ENCODE results near the gene TNFRSF21.
"Not testable (repeated sequence)": the region's sequence is repeated elsewhere in the genome, so short reads cannot be mapped to it uniquely, and the experiment has no call there.

TNFRSF21 gene

DNA sequence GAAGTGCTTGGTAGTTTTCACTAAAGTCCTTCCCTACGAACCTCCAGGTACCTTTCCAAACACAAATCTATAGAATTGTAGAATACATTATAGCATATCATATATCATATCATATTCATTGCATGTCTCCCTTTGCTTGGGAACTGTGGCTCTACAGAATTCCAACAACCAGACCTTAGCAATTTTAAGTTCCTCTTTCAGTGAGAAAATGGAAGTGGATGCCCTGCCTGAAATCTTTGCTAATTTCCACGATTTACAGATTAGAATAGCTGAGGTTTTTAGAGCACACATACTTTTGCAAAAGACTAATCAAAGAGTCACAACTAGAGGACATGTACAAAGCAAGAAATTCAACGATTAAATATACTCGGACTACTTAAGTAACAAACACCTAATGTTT lies 78.6 kb downstream of the TNFRSF21 start:
- DNase-seq (ENCODE audit: low read depth) = no peak
- TF ChIP-seq MAX (IDR thresholded peaks at IDR 0.05; ENCODE audit: low read depth, low read length) (no peak), CTCF (IDR thresholded peaks at IDR 0.05; ENCODE audit: low read depth, low read length) (no peak), MYC (IDR thresholded peaks at IDR 0.05; ENCODE audit: low read depth, low read length) (no peak), POLR2A (IDR thresholded peaks at IDR 0.05; ENCODE audit: extremely low read depth, insufficient read length) (no peak)
- no peak overlapping the region for H3K4me3 ChIP-seq (ENCODE audit: low read depth, low read length)

DNA sequence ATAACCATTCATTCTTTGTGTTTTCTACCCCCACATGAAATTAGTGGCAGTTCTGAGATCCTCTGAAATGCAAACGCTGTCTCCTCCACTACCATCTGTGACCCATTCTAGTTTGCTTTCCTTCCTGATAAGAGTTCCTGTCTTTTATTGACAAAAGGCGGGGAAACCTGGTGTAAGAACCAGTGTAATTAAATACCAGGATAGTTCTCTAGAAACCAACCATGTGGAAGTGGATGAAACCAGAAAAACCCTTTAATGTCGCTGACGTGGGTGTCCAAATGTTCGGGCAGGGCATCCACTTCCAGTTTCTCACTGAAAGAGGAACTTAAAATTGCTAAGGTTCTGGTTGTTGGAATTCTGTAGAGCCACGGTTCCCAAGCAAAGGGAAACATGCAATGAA lies 79.1 kb downstream of the TNFRSF21 start:
- H3K4me3 ChIP-seq (ENCODE audit: low read depth, low read length) = no peak overlapping the region
- TF ChIP-seq CTCF (IDR thresholded peaks at IDR 0.05; ENCODE audit: low read depth, low read length) (no peak), MAX (IDR thresholded peaks at IDR 0.05; ENCODE audit: low read depth, low read length) (no peak), POLR2A (IDR thresholded peaks at IDR 0.05; ENCODE audit: extremely low read depth, insufficient read length) (no peak), MYC (IDR thresholded peaks at IDR 0.05; ENCODE audit: low read depth, low read length) (no peak)

DNA sequence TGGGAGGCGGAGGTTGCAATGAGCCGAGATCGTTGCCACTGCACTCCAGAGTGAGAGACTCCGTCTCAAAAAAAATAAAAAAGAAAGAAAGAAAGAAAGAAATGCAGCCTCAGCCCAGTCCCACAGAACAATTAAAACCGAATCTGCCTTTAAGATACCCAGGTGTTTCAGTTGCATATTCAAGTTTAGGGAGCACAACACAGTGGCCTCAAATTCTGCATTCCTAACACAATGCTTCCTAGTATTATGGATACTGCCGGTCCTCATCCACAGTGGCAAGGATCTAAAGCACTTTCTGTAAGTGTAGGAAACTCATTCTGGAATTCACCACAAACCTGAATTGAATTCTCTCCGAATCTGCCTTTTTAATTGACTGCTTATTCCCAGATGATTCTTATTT lies 80.5 kb downstream of the TNFRSF21 start:
- TF ChIP-seq CTCF (IDR thresholded peaks at IDR 0.05; ENCODE audit: low read depth, low read length) (no peak), MYC (IDR thresholded peaks at IDR 0.05; ENCODE audit: low read depth, low read length) (no peak), POLR2A (IDR thresholded peaks at IDR 0.05; ENCODE audit: extremely low read depth, insufficient read length) (no peak), MAX (IDR thresholded peaks at IDR 0.05; ENCODE audit: low read depth, low read length) (no peak)
- no peak overlapping the region for H3K4me3 ChIP-seq (ENCODE audit: low read depth, low read length)
- DNase-seq (ENCODE audit: low read depth) = no peak

More for the DNA sequence above, 79.1 kb downstream of the TNFRSF21 start:
- no peak for DNase-seq (ENCODE audit: low read depth)

- H3K4me3 ChIP-seq (ENCODE audit: low read depth, low read length); DNase-seq (ENCODE audit: low read depth): not testable (repeated sequence)
These were observed 81.6 kb downstream of the TNFRSF21 start for GRCh38 chr6:47228093-47228492.

GRCh38 chr6:47223251-47223650 lies 86.5 kb downstream of the TNFRSF21 start:
- DNase-seq (ENCODE audit: low read depth); H3K4me3 ChIP-seq (ENCODE audit: low read depth, low read length): not testable (repeated sequence)

DNA sequence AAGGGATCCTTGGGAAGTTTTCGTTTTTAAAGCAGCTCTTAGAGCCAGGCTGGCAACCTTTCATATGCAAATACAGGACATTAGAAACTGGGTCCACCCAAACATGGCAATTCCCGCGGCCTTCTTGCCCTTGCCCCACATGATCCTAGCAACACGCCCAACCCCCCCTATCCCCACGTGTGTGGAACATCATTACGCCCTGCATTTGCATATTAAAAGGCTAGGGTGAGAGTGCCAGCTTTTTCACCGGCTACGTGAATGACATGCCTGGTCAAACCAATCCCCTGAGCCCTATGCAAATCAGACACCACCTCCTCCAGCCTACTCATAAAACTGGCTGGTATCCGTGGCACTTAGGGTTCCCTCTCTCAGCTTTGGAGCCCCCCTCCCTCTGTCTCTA lies 88.1 kb downstream of the TNFRSF21 start:
- TF ChIP-seq MAX (IDR thresholded peaks at IDR 0.05; ENCODE audit: low read depth, low read length) (no peak), POLR2A (IDR thresholded peaks at IDR 0.05; ENCODE audit: extremely low read depth, insufficient read length) (no peak), CTCF (IDR thresholded peaks at IDR 0.05; ENCODE audit: low read depth, low read length) (no peak), MYC (IDR thresholded peaks at IDR 0.05; ENCODE audit: low read depth, low read length) (no peak)
- H3K4me3 ChIP-seq (ENCODE audit: low read depth, low read length) = no peak overlapping the region
- no peak for DNase-seq (ENCODE audit: low read depth)

DNA sequence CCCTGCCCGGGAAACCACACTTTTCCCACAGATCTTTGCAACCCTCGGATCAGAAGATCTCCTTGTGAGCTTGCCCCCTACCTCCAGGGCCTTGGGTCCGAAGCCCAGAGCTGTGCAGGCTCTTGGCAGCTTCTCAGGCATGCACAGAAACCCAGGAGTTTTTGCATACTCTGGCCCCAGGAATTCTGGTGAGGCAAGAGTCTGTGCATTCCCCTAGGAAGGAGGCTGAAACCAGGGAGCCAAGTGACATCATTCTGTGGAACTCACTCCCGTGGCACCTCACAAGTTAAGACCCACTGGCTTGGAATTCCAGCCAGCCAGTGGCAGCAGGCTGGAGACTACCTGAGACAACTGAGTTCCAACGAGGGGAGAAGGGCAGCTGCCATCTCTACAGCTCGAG lies 100.1 kb downstream of the TNFRSF21 start:
- DNase-seq (ENCODE audit: low read depth) = no peak
- TF ChIP-seq MAX (IDR thresholded peaks at IDR 0.05; ENCODE audit: low read depth, low read length) (no peak), CTCF (IDR thresholded peaks at IDR 0.05; ENCODE audit: low read depth, low read length) (no peak), POLR2A (IDR thresholded peaks at IDR 0.05; ENCODE audit: extremely low read depth, insufficient read length) (no peak), MYC (IDR thresholded peaks at IDR 0.05; ENCODE audit: low read depth, low read length) (no peak)
- no peak overlapping the region for H3K4me3 ChIP-seq (ENCODE audit: low read depth, low read length)

Data from NB4 (cell line).